SK-N-SH (cell line): ENCODE results near the gene LIPH.

Experiments used
- CTCF ChIP-seq: fragments of 200-600 bp; sonication (generic); IDR thresholded peaks from 2 replicates; pipeline ENCODE4 v1.6.1; 2017; ENCODE audit warnings: antibody characterized with exemption, mild to moderate bottlenecking, moderate library complexity
- EP300 ChIP-seq, 2 experiments: IDR thresholded peaks; 2 replicates each; pipeline versions ENCODE4 v1.4.0 to v1.6.1; 2012; ENCODE audit warnings: borderline replicate concordance in 1 of 2, low read depth in 1 of 2, low read length in 1 of 2
- EZH2phosphoT487 ChIP-seq: fragments of 200-600 bp; sonication (generic); IDR thresholded peaks from 2 replicates; pipeline ENCODE4 v1.6.1; 2017; ENCODE audit warnings: low read depth, mixed run types, mild to moderate bottlenecking, antibody characterized with exemption, moderate library complexity, borderline replicate concordance
- GABPA ChIP-seq: IDR thresholded peaks from 2 replicates; pipeline ENCODE4 v1.4.0; 2012; ENCODE audit warnings: low read depth, mild to moderate bottlenecking
- GATA2 ChIP-seq: sonication (generic); formaldehyde crosslinking; IDR thresholded peaks from 2 replicates; pipeline ENCODE4 v1.5.0; 2020; ENCODE audit warnings: mild to moderate bottlenecking, missing genetic modification reagents
- JUND ChIP-seq: IDR thresholded peaks from 2 replicates; pipeline ENCODE4 v1.4.0; 2012
- NFIC ChIP-seq: IDR thresholded peaks from 2 replicates; pipeline ENCODE4 v1.4.0; 2012; ENCODE audit warnings: borderline replicate concordance
- POLR2AphosphoS5 ChIP-seq: IDR thresholded peaks from 2 replicates; pipeline ENCODE4 v1.6.1; 2012; ENCODE audit warnings: low read depth, low read length
- RFX5 ChIP-seq: IDR thresholded peaks from 2 replicates; pipeline ENCODE4 v1.6.1; 2012; ENCODE audit warnings: mild to moderate bottlenecking, improper control_type of control experiment, low read length
- TAF1 ChIP-seq: IDR thresholded peaks from 2 replicates; pipeline ENCODE4 v1.6.1; 2012; ENCODE audit warnings: low read depth, mild to moderate bottlenecking, low read length, moderate library complexity, borderline replicate concordance
- TF ChIP-seq, protein P1 (sequence below): IDR thresholded peaks from 2 replicates; pipeline ENCODE4 v1.4.0; 2012; ENCODE audit warnings: low read depth, borderline replicate concordance
- TF ChIP-seq, protein P2 (sequence below): IDR thresholded peaks from 2 replicates; pipeline ENCODE4 v1.4.0; 2012; ENCODE audit warnings: low read depth

DNA sequence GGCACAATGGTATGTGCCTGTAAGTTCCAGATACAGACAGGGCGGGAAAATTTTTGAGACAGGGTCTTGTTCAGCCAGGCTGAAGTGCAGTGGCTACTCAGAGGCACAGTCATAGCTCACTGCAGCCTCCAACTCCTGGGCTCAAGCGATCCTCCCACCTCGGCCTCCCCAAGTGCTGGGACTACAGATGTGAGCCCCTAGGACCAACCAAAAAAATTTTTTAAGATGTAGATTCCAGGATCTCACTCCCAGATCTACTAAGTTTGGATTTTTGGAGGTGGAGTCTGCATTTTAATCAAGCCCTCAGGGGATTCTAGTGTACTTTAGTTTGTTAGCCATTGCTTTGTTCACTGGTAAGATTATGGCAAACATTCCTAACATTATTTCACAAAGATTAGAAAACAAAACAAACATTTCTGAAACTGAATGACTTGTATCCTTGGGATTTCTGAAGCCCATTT, 2.7 kb downstream of the LIPH start:
- no peak for TF ChIP-seq CTCF
- no peak for TF ChIP-seq NFIC
- TF ChIP-seq POLR2AphosphoS5 = no peak
- no peak for TF ChIP-seq EP300 (IDR thresholded peaks at IDR 0.05; ENCODE audit: borderline replicate concordance in 1 of 2, low read depth in 1 of 2, low read length in 1 of 2)
- TF ChIP-seq, protein P1, sequence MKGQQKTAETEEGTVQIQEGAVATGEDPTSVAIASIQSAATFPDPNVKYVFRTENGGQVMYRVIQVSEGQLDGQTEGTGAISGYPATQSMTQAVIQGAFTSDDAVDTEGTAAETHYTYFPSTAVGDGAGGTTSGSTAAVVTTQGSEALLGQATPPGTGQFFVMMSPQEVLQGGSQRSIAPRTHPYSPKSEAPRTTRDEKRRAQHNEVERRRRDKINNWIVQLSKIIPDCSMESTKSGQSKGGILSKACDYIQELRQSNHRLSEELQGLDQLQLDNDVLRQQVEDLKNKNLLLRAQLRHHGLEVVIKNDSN = no peak
- TF ChIP-seq GATA2 (CRISPR knock-in tag) = no peak
- no peak for TF ChIP-seq TAF1
- TF ChIP-seq JUND = no peak
- TF ChIP-seq GABPA = no peak
- TF ChIP-seq RFX5 = no peak
- TF ChIP-seq EZH2phosphoT487 = no peak
- TF ChIP-seq, protein P2, sequence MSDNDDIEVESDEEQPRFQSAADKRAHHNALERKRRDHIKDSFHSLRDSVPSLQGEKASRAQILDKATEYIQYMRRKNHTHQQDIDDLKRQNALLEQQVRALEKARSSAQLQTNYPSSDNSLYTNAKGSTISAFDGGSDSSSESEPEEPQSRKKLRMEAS = no peak
